ENCODE data around the gene PKP3.

- no peak for TF ChIP-seq POLR2A (IDR thresholded peaks at IDR 0.05)
- no peak for TF ChIP-seq CTCF (IDR thresholded peaks at IDR 0.05)
These were observed 20.4 kb downstream of the PKP3 start for GRCh38 chr11:414318-414857.

Data from upper lobe of left lung (tissue), 4 donors.